Measurements from ENCODE around the gene MYBPH. TPM values are rescaled to one million over a fixed set of nuclear protein-coding genes. Genes with fewer than 3 reads are reported as not detected.
A peak's percentile ranks its signal among the peaks of the same experiment; 100 is the strongest.

Gene MYBPH
- total RNA-seq, 1 experiment from 2014 or later, result not detected

DNA sequence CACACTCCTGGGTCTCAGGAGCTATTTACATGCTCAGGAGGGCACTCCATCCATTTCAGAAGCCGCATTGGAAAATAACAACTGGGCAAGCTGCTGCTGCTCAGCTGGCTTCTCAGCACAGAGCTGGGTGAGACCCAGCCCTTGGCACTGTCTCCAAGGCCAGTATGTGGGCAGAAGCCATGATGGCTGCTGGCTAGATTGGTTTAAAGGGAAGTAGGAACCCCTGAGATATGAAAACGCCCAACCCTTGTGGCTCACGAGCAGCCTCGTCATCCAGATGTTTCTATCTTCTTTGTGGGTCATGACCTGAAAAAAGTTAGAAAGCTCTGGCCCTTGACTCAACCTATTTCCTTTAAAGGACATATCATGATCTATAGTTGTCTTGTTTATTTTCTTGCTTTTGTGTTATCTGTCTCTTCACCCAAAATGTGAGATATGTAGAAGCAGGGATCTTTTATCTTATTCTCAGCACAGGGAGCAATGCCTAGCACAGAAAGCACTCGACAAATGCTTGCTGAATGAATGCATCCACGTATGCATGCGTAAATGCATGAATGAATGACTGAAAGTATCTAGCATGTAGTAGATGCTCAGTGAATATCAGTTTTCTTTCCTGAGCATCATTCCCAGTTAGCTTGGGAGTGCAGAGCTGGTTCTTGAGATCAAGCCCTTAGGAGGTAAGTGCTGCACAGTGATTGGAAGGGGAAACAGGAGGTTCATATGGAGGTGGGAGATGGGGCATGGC lies 11.6 kb downstream of the MYBPH start:
- no peak for DNase-seq
- Histone ChIP-seq H3K4me3 (no peak overlapping the region), H3K9me3 (0 out of 2 replicates have a peak, but pooled peaks cover under 1% of the 10 kb centered on the region), H3K27me3 (no peaks in the 10 kb centered on the region), H3K36me3 (no peaks in the 10 kb centered on the region)

DNA sequence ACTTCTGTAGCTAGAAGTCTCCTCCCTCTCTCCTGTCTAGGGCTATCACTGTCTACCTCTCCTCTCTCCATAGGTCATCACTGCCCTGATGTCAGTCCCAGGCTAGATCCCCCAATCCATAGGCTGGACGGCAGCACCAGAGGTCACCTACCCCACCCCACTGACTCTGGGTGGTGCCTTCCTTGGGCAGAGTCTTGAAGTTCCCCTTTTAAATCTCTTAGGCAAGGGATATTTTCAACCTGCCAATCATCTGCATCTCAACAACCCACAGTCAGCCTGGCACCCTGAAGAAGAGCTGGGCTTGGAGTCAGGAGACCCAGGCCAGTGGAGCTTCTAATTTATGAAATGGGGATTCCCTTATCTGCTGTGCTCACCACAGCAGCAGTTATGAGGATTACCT lies 13.2 kb downstream of the MYBPH start:
- no peaks in the 10 kb centered on the region for H3K36me3 ChIP-seq
- H3K27me3 ChIP-seq, result no peaks in the 10 kb centered on the region
- peaks cover 10% of the 10 kb centered on the region for H3K9me3 ChIP-seq
- DNase-seq, result no peak
- H3K4me3 ChIP-seq, result no peak overlapping the region

DNA sequence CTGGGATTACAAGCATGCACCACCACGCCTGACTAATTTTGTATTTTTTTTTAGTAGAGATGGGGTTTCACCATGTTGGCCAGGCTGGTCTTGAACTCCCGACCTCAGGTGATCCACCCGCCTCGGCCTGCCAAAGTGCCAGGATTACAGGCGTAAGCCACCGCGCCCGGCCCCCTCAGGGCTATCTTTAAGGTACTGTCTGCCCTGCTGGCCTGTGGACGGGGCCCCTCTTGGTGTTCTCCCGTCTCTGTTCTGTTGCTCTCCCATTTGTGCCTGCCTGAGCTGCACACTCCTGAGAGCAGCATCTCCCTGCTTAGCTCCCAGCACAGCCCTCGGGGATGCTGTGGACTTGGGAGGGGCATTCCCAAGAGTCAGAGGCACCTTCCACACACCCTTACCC lies 13.9 kb downstream of the MYBPH start:
- Histone ChIP-seq H3K36me3 (no peaks in the 10 kb centered on the region), H3K27me3 (no peaks in the 10 kb centered on the region), H3K9me3 (peaks cover 10% of the 10 kb centered on the region), H3K4me3 (no peak overlapping the region)
- DNase-seq, result no peak

DNA sequence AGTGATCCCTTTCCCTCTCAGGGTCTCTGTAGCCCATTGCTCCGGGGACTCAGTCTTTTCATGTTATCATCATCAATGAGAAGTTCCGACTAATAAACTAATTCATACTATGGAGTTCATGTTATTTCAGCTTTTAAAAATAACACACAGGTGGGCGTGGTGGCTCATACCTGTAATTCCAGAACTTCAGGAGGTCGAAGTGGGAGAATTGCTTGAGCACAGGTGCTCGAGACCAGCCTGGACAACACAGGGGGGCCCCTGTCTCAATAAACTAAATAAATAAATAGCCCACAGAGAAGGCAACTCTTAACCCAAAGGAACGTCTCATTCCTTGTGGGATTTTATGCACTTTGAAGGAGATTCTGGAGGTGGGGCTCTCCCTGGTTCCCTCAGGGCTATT lies 14.5 kb downstream of the MYBPH start:
- H3K27me3 ChIP-seq, result no peaks in the 10 kb centered on the region

DNA sequence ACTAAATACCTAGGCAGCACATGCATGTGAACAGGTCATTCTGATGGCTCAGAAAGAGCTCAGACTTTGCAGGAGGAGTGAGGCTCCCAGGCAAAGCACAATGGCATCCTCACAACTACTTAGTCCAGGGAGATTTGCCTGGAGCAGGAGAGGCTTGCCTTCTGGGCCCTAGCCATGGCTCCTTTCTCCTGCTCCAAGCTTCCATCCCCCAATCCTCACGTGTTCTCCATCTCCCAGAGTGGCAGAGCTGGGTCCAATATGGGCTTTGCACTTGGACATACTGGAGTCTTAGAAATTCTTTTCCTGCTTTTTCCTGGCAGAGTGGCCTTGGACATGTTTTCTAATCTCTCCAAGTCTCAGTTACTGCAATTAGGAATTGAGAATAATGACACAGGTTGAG lies 15.8 kb downstream of the MYBPH start:
- DNase-seq, result no peak
- peaks cover 10% of the 10 kb centered on the region for H3K9me3 ChIP-seq
- no peak overlapping the region for H3K4me3 ChIP-seq

More for the DNA sequence above, 14.5 kb downstream of the MYBPH start:
- no peak for DNase-seq
- peaks cover 10% of the 10 kb centered on the region for H3K9me3 ChIP-seq
- no peak overlapping the region for H3K4me3 ChIP-seq
- H3K36me3 ChIP-seq, result no peaks in the 10 kb centered on the region

DNA sequence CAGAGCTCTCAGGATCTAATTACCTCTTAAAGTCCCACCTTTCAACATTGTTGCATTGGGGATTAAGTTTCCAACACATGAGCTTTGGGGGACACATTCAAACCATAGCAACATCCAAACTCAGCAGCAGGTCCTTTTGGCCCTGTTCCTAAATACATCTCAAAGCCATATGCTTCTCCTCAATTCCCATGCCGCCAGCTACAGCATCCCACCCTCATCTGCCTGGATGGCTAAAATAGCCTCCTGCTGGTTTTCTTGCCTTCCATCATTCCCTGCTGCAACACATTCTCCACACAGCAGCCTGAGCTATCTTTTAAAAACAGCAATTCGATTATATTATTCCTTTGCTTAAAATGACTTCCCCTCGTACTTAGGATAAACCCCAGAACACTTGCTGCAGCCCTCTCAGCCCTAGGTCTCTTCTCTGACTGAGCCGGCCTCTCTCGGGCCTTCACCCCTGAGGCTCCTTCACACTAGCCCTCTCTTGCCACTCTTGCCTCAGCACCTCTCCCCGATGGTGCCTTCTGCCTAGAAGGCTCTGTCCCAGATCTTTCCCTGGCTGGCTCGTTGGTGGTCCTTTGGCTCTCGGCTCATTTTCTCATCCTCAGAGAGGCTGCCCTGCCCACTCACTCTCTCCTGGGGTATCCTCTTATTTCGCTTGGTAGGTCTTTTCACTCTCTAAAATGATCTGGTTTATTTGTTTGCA lies 16.5 kb downstream of the MYBPH start:
- H3K36me3 ChIP-seq, result no peaks in the 10 kb centered on the region
- H3K27me3 ChIP-seq, result no peaks in the 10 kb centered on the region
- H3K4me3 ChIP-seq, result no peak overlapping the region
- DNase-seq, result no peak
- peaks cover 10% of the 10 kb centered on the region for H3K9me3 ChIP-seq

More for the DNA sequence above, 15.8 kb downstream of the MYBPH start:
- Histone ChIP-seq H3K27me3 (no peaks in the 10 kb centered on the region), H3K36me3 (no peaks in the 10 kb centered on the region)

DNA sequence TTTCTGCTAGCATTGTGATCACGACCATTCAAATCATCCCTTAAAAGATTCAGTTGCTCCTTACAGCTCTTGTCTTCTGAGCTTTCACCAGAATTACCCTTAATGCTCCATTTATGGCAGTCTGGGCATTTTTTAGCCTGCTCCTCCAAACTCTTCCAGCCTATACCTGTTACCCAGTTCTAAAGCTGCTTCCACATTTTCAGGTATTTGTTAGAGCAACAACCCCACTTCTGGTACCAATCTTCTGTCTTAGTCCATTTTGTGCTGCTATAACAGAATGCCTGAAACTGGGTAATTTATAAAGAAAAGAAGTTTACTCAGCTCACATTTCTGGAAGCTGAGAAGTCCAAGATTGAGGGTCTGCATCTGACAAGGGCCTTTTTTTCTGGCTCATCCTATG lies 17.2 kb downstream of the MYBPH start:
- Histone ChIP-seq H3K27me3 (no peaks in the 10 kb centered on the region), H3K9me3 (peaks cover 10% of the 10 kb centered on the region), H3K36me3 (no peaks in the 10 kb centered on the region), H3K4me3 (no peak overlapping the region)
- DNase-seq, result no peak

DNA sequence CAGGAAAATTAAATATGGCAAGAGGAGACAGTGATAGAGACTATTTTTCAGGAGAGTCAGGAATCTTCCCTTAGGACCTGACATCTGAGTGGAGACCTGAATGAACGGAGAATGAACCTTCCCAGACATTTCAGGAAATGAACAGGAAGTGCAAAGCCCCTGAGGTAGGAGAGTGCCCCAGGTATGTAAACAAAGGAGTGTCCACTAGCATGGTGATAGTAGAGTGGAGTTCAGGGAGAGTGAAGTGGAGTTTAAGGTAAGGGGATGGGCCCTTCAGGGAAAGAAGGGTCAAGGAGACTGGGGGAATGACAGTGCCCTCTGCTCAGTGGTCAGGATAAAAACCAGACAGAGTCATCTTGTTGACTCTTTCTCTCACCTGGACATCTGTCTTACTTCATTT lies 19.3 kb downstream of the MYBPH start:
- Histone ChIP-seq H3K36me3 (no peaks in the 10 kb centered on the region), H3K27me3 (no peaks in the 10 kb centered on the region), H3K9me3 (peaks cover 10% of the 10 kb centered on the region), H3K4me3 (no peak overlapping the region)
- DNase-seq, result no peak

DNA sequence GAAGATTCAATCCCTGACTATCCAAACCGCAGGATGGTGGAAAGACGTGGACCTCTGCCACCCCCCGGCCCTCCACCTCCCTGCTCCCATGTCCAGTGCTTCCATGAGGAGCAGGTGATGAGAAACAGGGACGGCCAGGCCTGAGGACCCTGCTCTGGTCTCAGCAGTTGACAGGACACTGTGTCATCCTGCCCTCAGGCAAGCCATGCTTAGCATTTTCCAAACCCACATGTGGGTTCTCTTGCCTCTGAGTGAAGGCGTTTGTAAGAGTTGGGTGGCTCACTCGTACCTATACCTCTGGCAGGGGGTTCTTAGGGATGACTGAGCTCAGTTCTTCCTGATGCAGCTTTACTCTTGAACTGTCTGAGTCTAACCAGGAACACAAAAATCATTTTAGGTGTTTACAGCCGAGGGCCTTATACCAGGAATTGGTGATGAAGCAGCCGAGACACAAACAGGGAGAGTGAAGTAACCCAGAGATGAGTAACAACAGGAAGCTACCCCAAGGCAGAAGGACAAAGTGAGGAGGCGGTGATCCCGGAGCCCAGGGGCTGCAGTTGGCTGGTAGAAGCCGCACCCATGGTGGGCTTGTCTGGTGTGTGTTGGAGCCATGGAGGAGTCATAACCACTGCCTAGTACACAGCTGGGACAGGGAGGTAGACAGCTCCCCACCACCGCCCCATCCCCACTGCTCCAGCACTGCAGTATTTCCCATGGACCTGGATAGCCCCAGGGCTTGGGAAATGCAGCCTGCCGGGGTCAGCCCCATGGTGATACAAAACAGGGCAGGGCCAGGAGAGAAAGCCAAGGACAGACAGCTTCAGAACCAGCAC lies 21.4 kb downstream of the MYBPH start:
- Histone ChIP-seq H3K27me3 (no peaks in the 10 kb centered on the region), H3K36me3 (no peaks in the 10 kb centered on the region), H3K9me3 (peaks cover 10% of the 10 kb centered on the region), H3K4me3 (no peak overlapping the region)
- peak; percentile 60 for DNase-seq

DNA sequence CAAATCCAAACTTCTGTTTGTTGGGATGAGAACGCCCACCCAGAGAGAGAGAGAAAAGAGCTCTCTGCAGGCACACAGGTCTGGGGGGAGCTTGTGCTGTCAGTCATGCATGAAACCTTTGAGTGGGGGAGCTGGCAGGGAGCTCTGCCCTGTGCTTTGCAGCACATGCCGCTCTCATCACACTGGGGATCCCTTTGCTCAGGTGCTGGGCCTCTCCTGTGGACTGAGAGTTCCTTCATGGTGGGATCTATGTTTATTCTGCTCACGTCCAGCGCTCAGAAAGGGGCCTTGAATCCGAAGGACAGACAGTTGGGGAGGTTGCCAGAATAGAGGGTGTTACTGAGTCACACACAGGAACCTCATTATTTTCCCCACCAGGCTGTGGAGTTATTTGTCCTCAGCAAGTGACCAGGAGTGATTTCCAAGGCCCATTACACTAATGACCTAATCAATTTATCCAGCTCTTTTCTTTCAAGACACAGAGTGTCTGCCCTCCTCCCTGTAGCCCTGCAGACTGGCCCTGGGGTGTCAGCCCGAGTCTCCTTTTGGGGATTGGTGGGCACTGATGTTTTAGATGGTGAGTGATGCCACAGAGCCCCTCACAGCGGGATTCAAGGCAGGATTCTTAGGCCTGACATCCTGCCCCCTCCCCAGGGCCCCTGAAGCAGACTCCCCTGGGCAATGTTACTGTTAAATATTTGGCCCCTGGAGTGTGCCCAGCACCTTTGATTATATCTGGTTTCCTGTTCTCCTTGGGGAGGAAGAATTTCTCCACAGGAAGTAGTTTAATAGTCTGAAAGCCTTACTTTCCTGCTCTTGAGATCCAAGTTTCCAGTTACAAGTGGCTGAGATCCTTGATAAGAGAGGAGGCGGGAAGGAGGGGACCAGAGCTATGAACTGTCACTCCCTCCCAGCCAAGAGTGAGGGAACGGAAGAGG lies 22.3 kb downstream of the MYBPH start:
- Histone ChIP-seq H3K36me3 (no peaks in the 10 kb centered on the region), H3K4me3 (no peak overlapping the region), H3K27me3 (no peaks in the 10 kb centered on the region), H3K9me3 (peaks cover 3% of the 10 kb centered on the region)
- no peak for DNase-seq

DNA sequence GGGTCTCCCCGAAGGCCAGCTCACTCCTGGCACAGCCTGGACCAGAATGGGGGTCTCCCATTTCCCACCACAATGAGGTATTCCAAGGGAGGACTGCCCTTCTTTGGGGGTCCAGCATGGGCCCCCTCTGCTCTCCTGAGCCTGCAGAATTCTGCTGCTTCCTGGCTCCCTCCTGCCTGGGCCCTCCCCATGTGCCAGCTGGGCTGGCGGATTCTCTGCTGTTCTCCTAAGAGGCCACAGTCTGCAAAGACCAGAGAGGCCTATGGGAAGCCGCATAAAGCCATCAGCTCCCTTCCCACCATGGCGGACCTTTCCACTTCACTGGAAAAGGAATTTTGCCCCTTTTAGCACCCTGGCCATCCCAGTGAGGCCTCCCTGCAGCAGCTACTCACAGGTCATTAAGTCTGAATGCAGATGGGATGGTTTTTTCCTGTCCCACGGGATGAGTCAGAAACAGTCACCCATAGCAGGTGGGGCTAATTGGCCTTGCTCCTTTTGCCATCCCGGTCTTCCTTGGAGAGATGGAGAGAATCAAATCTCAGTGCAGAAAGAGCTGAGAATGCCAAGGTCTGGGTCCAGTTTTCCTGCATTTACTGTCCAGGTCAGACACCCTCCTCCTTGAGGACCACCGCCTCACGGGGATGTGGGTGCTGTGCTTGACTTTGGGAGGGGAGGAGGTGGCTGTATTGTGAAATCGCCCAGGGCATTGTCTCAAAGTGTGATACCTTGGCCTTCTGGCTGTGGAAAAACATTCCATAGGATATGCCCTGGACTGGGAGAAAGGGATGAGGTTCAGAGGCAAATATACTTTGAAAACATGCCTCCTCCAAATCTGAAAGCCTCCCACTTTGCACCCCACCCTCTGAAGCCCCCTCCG lies 23.2 kb downstream of the MYBPH start:
- peak; percentile 55 for DNase-seq
- Histone ChIP-seq H3K27me3 (no peaks in the 10 kb centered on the region), H3K9me3 (no peaks in the 10 kb centered on the region), H3K4me3 (no peak overlapping the region), H3K36me3 (no peaks in the 10 kb centered on the region)

DNA sequence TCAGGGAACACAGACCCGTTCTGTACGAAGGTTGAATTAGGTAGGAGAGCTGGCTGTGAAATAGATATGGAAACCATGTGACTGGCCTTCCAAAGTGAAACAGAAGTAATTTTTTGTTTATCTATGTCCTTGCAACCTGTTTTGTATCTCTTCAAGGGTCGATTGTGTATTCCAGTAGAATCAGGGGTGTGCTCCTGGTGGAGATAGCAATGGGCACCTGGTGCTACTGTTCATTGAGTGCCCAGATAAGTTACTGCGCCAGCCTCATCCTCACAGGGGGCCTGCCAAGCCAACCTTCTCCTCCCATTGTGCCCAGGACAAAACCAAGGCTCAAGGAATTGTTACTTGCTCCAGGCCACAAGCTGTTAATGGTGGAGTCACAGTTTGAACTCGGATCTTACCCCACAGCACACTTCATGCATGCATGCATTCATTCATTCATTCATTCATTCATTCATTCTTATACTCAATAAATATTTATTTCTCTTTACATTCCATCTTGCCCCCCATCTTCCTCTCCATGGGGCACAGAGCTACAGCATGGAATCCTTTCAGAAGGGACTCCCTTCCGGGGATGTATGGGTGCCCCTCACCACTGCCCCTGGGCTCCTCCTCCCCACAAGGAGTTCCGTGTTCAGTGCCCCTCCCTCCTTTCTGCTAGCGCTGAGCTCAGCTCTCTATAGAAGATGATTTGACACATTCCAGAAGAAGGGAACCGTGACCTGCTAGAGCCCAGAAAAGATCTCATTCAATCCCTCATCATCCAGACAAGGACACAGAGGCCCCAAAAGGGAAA lies 24.1 kb downstream of the MYBPH start:
- DNase-seq, result no peak
- Histone ChIP-seq H3K4me3 (no peak overlapping the region), H3K9me3 (no peaks in the 10 kb centered on the region), H3K36me3 (no peaks in the 10 kb centered on the region), H3K27me3 (no peaks in the 10 kb centered on the region)

DNA sequence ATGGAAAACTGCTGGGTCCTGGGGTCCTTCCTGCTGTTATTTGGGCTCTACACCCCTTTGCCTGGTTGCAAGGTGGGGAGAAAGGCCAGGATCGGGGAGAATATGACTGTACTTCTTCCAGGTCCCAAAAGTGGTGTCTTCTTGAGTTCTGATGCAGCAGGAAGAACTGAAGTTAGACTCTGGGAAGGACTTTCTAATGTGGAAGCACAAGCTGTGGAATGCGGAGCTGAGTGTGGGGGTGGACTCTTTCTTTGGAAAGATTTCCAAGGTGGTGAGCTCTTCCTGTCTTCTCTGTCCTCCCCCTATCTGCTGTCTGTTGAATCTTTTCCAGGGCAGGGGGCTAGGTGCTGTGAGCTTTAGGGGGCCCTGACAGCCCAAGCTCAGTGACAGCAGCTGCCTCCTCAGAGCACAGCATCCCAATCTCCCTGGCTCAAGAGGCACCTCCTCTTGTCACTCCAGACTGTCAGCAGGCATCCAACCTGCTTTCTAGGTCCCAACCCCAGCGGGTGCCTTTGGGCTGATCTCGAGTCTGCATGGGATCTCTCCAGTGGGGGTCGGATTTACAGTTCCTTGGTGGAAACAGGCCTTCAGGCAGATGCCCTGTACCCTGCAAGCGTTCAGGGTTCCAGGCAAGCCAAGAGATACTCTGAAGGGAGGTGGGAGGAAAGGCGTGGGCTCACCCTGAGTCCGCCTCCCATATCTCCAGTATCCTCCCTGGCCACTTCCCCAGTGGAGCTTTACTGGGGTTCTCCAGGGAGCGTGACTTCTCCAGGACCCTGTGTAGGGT lies 24.9 kb downstream of the MYBPH start:
- Histone ChIP-seq H3K36me3 (no peaks in the 10 kb centered on the region), H3K9me3 (no peaks in the 10 kb centered on the region), H3K27me3 (no peaks in the 10 kb centered on the region), H3K4me3 (no peak overlapping the region)
- no peak for DNase-seq

DNA sequence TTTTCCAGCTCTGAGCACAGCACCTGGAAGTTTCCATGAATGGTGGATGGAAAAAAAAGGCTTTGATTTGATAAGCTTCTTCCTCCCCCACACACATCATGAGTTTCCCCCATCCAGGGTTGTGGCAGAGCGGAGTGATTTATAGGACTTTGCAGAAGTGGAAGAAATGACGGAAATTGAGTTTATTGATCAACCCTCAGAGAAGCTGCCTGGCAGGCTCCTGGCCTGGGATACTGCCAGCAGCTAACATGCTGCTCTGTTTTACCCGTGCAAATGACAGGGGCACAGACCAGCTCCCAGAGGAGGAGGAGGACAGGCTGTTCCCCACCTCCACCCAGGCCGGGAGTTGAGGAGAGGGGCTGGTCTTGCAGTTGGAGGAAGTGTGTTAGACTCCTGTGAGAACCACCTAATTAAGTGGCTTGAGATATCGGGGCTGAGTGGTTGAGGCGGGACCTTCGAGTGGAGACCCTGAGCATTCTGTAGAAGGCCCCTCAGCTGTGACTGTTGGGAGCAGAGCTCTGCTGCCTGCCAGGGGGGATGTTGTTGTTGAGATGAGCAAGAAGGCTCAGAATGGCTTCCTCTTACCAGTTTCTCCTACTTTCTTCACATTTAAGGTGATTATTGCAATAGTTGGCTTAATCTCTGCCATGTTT lies 26.3 kb downstream of the MYBPH start:
- no peak for DNase-seq
- Histone ChIP-seq H3K27me3 (no peaks in the 10 kb centered on the region), H3K9me3 (no peaks in the 10 kb centered on the region), H3K4me3 (no peak overlapping the region), H3K36me3 (no peaks in the 10 kb centered on the region)
